MCF 10A (cell line): ENCODE data around the gene PRSS56. TPM values are rescaled to one million over a fixed set of nuclear protein-coding genes. Genes with fewer than 3 reads are reported as not detected.

Experiments used
- BruUV-seq: library from RNA; stranded (reverse); fragments of 400-500 nt; replicated peaks from 2 replicates; lab custom pipeline; 2021; lab: Mats Ljungman, UMichigan
- CTCF ChIA-PET: fragments of 300-600 bp; sonication (Branson Sonifier 250); formaldehyde crosslinking; extraction: SDS; loops from one replicate; lab custom pipeline; 2021; ENCODE audit warnings: antibody characterized with exemption, inconsistent platforms; lab: Yijun Ruan, JAX
- POLR2A ChIA-PET: fragments of 300-600, 350-650 bp; sonication (Branson Sonifier 250); formaldehyde crosslinking; extraction: SDS; loops from one replicate; lab custom pipeline; 2020; ENCODE audit warnings: antibody characterized with exemption, inconsistent platforms; lab: Yijun Ruan, JAX
- DNase-seq: peaks from one replicate; pipeline ENCODE4 v3.0.0-alpha.2; 2018; ENCODE audit not compliant: unreplicated experiment
- H3K27ac Mint-ChIP-seq: one replicate; pipeline ENCODE4 v1.8.0; 2022; ENCODE audit warnings: mild to moderate bottlenecking, low read depth, mixed read lengths; ENCODE audit not compliant: unreplicated experiment
- H3K27me3 Mint-ChIP-seq: one replicate; pipeline ENCODE4 v1.8.0; 2022; ENCODE audit warnings: mixed read lengths; ENCODE audit not compliant: insufficient read depth, unreplicated experiment
- H3K36me3 Mint-ChIP-seq: one replicate; pipeline ENCODE4 v1.8.0; 2022; ENCODE audit warnings: mild to moderate bottlenecking, moderate library complexity, mixed read lengths; ENCODE audit not compliant: insufficient read depth, unreplicated experiment
- H3K4me1 Mint-ChIP-seq: one replicate; pipeline ENCODE4 v1.8.0; 2022; ENCODE audit warnings: mixed read lengths; ENCODE audit not compliant: insufficient read depth, unreplicated experiment
- H3K4me3 Mint-ChIP-seq: one replicate; pipeline ENCODE4 v1.8.0; 2022; ENCODE audit warnings: mild to moderate bottlenecking, moderate library complexity, mixed read lengths; ENCODE audit not compliant: unreplicated experiment
- H3K9me3 Mint-ChIP-seq: one replicate; pipeline ENCODE4 v1.8.0; 2022; ENCODE audit warnings: mixed read lengths; ENCODE audit not compliant: unreplicated experiment
- intact Hi-C: fragments of 100-400 bp; cut with micrococcal nuclease; formaldehyde crosslinking; loops from 2 replicates; pipeline ENCODE4 v1.14.1; 2022
- total RNA-seq: library from RNA; stranded (reverse); gene quantifications from 2 replicates; pipeline ENCODE4 v1.2.3, GENCODE V29; 2022
- TF ChIP-seq, protein P1 (sequence below): fragments of 200-600 bp; IDR thresholded peaks from one replicate; pipeline ENCODE4 v1.8.0; 2022; ENCODE audit warnings: antibody characterized with exemption, mild to moderate bottlenecking; ENCODE audit not compliant: unreplicated experiment

The PRSS56 gene
- total RNA-seq, 1 experiment from 2014 or later, result not detected

DNA sequence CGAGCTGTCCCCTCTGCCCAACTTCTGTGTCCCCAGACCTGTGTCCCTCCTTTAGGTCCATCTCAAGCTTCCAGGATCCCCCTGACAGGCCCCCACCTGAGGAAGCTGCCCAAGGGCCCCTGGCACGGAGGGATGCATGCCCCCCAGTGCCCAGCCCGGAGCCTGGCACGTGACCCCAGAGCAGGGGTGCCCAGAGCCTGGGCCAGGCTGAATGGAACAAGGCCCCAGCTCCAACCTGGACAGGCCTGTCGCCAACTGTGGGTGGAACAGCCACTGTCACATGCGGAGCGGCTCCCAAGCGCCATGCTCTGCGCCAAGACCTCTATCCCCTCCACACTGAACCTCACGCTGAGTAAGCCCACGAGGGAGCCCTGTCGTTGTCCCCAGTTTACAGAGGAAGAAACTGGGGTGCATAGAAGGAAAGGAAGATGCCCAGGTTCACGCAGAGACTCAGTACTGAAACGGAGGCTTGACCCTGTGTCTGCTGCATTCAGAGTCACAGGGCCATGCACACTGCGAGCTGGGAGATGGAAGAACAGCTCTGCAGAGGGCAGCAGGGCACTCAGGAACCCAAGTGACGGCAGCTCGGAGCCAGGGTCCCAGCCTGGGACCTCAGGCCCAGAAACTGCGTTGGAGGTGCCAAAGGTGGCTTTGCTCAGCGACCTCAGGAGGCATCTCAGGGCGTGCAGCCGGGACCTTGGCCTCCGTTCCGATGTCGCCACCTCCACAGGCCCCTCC is 27.1 kb upstream of the PRSS56 start:
- ChIA-PET POLR2A (no interaction called here), CTCF (interaction anchor here (0.6 kb wide), 1 partner anchor 360 kb away, joined by 3 read pairs; no protein-coding TSS in a partner anchor)
- no peak overlapping the region for H3K27ac Mint-ChIP-seq
- no peaks in the 10 kb centered on the region for H3K36me3 Mint-ChIP-seq
- peaks cover 5% of the 10 kb centered on the region for H3K4me1 Mint-ChIP-seq
- H3K27me3 Mint-ChIP-seq, result peaks cover 13% of the 10 kb centered on the region
- H3K9me3 Mint-ChIP-seq, result no peaks in the 10 kb centered on the region
- intact Hi-C loops, result no loop called here
- DNase-seq, result no peak
- TF ChIP-seq, protein P1, sequence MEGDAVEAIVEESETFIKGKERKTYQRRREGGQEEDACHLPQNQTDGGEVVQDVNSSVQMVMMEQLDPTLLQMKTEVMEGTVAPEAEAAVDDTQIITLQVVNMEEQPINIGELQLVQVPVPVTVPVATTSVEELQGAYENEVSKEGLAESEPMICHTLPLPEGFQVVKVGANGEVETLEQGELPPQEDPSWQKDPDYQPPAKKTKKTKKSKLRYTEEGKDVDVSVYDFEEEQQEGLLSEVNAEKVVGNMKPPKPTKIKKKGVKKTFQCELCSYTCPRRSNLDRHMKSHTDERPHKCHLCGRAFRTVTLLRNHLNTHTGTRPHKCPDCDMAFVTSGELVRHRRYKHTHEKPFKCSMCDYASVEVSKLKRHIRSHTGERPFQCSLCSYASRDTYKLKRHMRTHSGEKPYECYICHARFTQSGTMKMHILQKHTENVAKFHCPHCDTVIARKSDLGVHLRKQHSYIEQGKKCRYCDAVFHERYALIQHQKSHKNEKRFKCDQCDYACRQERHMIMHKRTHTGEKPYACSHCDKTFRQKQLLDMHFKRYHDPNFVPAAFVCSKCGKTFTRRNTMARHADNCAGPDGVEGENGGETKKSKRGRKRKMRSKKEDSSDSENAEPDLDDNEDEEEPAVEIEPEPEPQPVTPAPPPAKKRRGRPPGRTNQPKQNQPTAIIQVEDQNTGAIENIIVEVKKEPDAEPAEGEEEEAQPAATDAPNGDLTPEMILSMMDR, result no peak
- no peak overlapping the region for H3K4me3 Mint-ChIP-seq
- BruUV-seq, result no TSS peak

DNA sequence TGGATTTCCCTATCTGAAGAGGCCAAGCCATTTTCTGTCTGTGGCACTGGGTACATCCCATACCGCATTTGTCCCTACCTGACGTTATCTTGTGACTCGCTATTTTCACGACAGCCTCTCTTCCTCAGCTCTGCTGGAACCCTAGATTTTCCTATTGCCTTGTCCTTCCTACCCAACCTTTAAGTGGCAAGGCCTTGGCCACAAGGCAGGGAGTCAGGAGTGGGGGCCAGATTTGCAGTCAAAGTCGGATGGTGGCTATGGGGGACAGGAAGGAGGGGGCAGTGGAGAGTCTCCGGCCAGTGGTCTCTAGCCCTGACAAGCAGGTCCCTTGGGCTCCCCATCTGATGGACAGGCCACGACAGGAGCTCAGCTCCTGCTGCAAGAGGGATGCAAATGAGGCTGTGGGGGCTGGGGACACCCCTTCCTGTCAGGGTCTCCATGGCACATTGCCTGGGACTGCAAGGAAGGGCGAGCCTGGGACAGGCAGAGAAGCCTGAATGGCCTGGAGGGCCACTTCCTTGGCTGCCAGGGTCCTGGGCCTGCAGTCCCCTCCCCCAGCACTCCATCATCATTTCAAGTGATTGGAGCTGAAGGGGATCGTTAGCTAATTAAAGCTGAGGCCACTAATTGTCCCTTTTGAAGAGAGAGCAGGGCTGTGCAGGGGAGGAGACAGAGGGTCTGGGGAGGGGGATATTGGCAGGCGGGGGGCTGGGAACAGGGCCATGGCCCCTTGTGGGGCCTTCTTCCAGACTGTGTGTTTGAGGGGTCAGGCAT is 26.3 kb upstream of the PRSS56 start:
- ChIA-PET CTCF (interaction anchor here (0.5 kb wide), 1 partner anchor 16 kb away, joined by 3 read pairs; no protein-coding TSS in a partner anchor), POLR2A (no interaction called here)
- Mint-ChIP-seq H3K4me1 (peaks cover 5% of the 10 kb centered on the region), H3K9me3 (no peaks in the 10 kb centered on the region), H3K36me3 (no peaks in the 10 kb centered on the region), H3K4me3 (no peak overlapping the region), H3K27me3 (peaks cover 13% of the 10 kb centered on the region), H3K27ac (no peak overlapping the region)
- intact Hi-C loops, result no loop called here
- BruUV-seq, result no TSS peak
- no peak for DNase-seq
- TF ChIP-seq, protein P1, result no peak

DNA sequence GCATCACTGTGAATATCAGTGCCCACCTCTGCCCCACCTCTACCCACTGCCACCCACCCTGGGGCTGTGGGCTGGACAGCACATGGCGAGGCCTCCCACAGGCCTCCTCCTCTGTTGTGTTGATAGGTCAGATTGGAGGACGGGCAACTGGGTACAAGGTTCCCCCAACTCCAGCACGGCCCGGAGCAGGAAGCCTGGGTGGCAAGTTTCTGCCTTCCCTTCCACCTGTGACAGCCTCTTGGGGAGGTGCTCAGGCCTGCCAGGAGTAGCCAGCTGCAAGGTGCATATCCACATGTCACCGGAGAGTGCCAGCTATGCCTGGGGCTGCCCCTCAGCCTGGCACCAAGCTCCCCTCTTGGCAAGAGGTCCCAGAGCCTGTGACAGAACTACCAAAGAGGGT is 25.6 kb upstream of the PRSS56 start:
- TF ChIP-seq, protein P1, result no peak
- Mint-ChIP-seq H3K9me3 (no peaks in the 10 kb centered on the region), H3K27ac (no peak overlapping the region), H3K4me3 (no peak overlapping the region), H3K4me1 (peaks cover 5% of the 10 kb centered on the region), H3K27me3 (peaks cover 12% of the 10 kb centered on the region), H3K36me3 (no peaks in the 10 kb centered on the region)
- ChIA-PET CTCF (no interaction called here), POLR2A (no interaction called here)
- no TSS peak for BruUV-seq
- intact Hi-C loops, result no loop called here
- DNase-seq, result no peak

DNA sequence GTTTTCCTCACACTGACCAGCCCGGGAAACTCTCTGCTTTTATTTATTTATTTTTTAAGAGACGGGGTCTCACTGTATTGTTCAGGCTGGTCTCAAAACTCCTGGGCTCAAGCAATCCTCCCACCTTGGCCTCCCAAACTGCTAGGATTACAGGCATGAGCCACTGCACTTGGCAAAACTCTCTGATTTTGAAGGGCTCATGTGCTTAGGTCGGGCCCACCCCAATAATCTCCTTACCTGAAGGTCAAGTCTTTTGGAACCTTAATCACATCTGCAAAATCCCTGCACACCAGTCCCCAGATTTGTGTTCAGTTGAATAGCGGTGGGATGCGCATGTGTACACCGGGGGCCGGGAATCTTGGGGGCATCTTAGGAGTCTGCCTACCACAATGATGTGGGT is 24.9 kb upstream of the PRSS56 start:
- Mint-ChIP-seq H3K9me3 (no peaks in the 10 kb centered on the region), H3K27me3 (peaks cover 12% of the 10 kb centered on the region), H3K4me3 (no peak overlapping the region), H3K27ac (no peak overlapping the region), H3K36me3 (no peaks in the 10 kb centered on the region), H3K4me1 (peaks cover 5% of the 10 kb centered on the region)
- no peak for DNase-seq
- BruUV-seq, result no TSS peak
- ChIA-PET POLR2A (no interaction called here), CTCF (no interaction called here)
- intact Hi-C loops, result no loop called here
- TF ChIP-seq, protein P1, result no peak
